A673 (cell line): ENCODE data around the gene TUFM. TPM values are rescaled to one million over a fixed set of nuclear protein-coding genes. Genes with fewer than 3 reads are reported as not detected.

Experiments
- BruUV-seq: library from RNA; stranded (reverse); fragments of 400-500 nt; replicated peaks from 2 replicates; lab custom pipeline; 2021; lab: Mats Ljungman, UMichigan
- CTCF ChIA-PET: fragments of 300-600 bp; sonication (Branson Sonifier 250); formaldehyde crosslinking; loops from one replicate; lab custom pipeline; 2022; ENCODE audit warnings: antibody characterized with exemption; lab: Charles Lee
- POLR2A ChIA-PET: fragments of 300-600 bp; sonication (Branson Sonifier 250); formaldehyde crosslinking; loops from one replicate; lab custom pipeline; 2022; ENCODE audit warnings: antibody characterized with exemption; ENCODE audit not compliant: low non-redundant PET; lab: Charles Lee
- DNase-seq: peaks from one replicate; pipeline ENCODE4 v3.0.0-alpha.2; 2015; ENCODE audit warnings: low spot score
- H3K27ac ChIP-seq: fragments of 200-600 bp; sonication (generic); 2 replicates; pipeline ENCODE4 v1.5.1; 2016; ENCODE audit warnings: mixed run types, low read depth, mild to moderate bottlenecking, mixed read lengths, antibody characterized with exemption, low read length; ENCODE audit not compliant: poor library complexity, severe bottlenecking
- H3K27me3 ChIP-seq: fragments of 200-600 bp; sonication (generic); replicated peaks from 2 replicates; pipeline ENCODE4 v1.6.1; 2017; ENCODE audit warnings: mixed run types, low read depth, mild to moderate bottlenecking, mixed read lengths, antibody characterized with exemption, low read length; ENCODE audit not compliant: insufficient read depth, poor library complexity
- H3K36me3 ChIP-seq: fragments of 200-600 bp; sonication (generic); 2 replicates; pipeline ENCODE4 v1.6.1; 2016; ENCODE audit warnings: mixed run types, mild to moderate bottlenecking, mixed read lengths, antibody characterized with exemption, low read length; ENCODE audit not compliant: insufficient read depth, poor library complexity, severe bottlenecking
- H3K4me1 ChIP-seq: fragments of 200-600 bp; sonication (generic); 2 replicates; pipeline ENCODE4 v1.6.1; 2017; ENCODE audit warnings: mixed run types, mild to moderate bottlenecking, mixed read lengths, antibody characterized with exemption, low read length; ENCODE audit not compliant: insufficient read depth, poor library complexity, severe bottlenecking
- H3K4me3 ChIP-seq: fragments of 200-600 bp; sonication (generic); 2 replicates; pipeline ENCODE4 v1.5.1; 2016; ENCODE audit warnings: low read depth, mixed run types, mild to moderate bottlenecking, mixed read lengths, low read length; ENCODE audit not compliant: poor library complexity, severe bottlenecking
- H3K9me3 ChIP-seq: fragments of 200-600 bp; sonication (generic); 2 replicates; pipeline ENCODE4 v1.6.1; 2016; ENCODE audit warnings: mixed run types, low read depth, mild to moderate bottlenecking, mixed read lengths, antibody characterized with exemption, low read length; ENCODE audit not compliant: poor library complexity, severe bottlenecking
- CTCF ChIP-seq: fragments of 300-800, 200-600 bp; sonication (generic); conservative IDR thresholded peaks from 2 replicates; pipeline ENCODE4 v1.5.1; 2017; ENCODE audit warnings: low read depth, mild to moderate bottlenecking, antibody characterized with exemption, low read length, moderate library complexity, mixed read lengths
- EZH2 ChIP-seq: fragments of 200-600 bp; sonication (generic); IDR thresholded peaks from 2 replicates; pipeline ENCODE4 v1.6.1; 2017; ENCODE audit warnings: borderline replicate concordance, low read depth, mild to moderate bottlenecking, mixed read lengths, antibody characterized with exemption, low read length; ENCODE audit not compliant: poor library complexity, severe bottlenecking
- intact Hi-C: fragments of 100-400 bp; cut with micrococcal nuclease; formaldehyde crosslinking; loops from one replicate; pipeline ENCODE4 v1.10.0; 2022; ENCODE audit not compliant: unreplicated experiment
- total RNA-seq: library from RNA; stranded (reverse); gene quantifications from 2 replicates; pipeline ENCODE4 v1.2.3, GENCODE V29; 2021

TUFM gene
- total RNA-seq, 1 experiment from 2014 or later, result 228 TPM

GRCh38 chr16:28879261-28879840 lies 33.2 kb upstream of the TUFM start:
- DNase-seq, result no peak
- Histone ChIP-seq H3K4me1 (no peaks in the 10 kb centered on the region), H3K27me3 (no peaks in the 10 kb centered on the region), H3K9me3 (no peaks in the 10 kb centered on the region), H3K36me3 (no peaks in the 10 kb centered on the region), H3K4me3 (peak overlapping the region; percentile 61), H3K27ac (peak overlapping the region; percentile 60)
- ChIA-PET CTCF (no interaction called here), POLR2A (no interaction called here)
- TSS peak; percentile 82 for BruUV-seq
- intact Hi-C loops, result loop anchor here (10.0 kb wide), 1 partner anchor 45 kb away; the partner anchor contains the start of gene RABEP2
- TF ChIP-seq EZH2 (no peak), CTCF (no peak)

GRCh38 chr16:28878083-28878926 lies 32.2 kb upstream of the TUFM start, which contains the start of gene ATP2A1:
ATP2A1 (plus strand) TSS chr16:28878488; CDS start chr16:28878672, 184 bp downstream.
- intact Hi-C loops, result loop anchor here (10.0 kb wide), 1 partner anchor 46 kb away; the partner anchor contains the start of gene RABEP2
- no TSS peak for BruUV-seq
- H3K4me1 ChIP-seq, result no peaks in the 10 kb centered on the region
- H3K9me3 ChIP-seq, result no peaks in the 10 kb centered on the region
- H3K4me3 ChIP-seq, result peak within 1 kb of the TSS; percentile 61
- no peaks in the 10 kb centered on the region for H3K36me3 ChIP-seq
- TF ChIP-seq EZH2 (no peak), CTCF (no peak)
- POLR2A ChIA-PET, result no interaction called here
- peak within 1 kb of the TSS; percentile 60 for H3K27ac ChIP-seq
- CTCF ChIA-PET, result no interaction called here
- no peak for DNase-seq
- H3K27me3 ChIP-seq, result no peaks in the 10 kb centered on the region

DNA sequence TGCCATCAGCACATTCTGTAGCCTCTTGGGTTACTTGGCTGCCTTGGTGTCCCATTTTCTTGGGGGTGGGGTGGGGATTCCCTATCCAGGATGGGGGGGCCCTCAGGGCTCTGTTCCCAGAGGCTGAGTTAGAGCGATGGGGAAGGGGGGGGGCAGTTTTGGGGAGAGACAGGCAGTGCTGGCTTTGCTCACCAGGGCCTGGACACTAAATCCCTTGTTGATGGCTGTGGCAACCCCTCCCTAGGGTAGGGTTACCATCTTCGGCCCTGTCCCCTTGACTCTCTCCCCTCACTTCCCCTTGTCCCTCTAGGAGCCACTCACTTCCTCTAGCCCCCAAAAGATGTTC lies 31.5 kb upstream of the TUFM start:
- Histone ChIP-seq H3K36me3 (peaks cover 2% of the 10 kb centered on the region), H3K9me3 (no peaks in the 10 kb centered on the region), H3K27me3 (no peaks in the 10 kb centered on the region), H3K27ac (no peak overlapping the region), H3K4me1 (no peaks in the 10 kb centered on the region), H3K4me3 (no peak overlapping the region)
- ChIA-PET POLR2A (no interaction called here), CTCF (no interaction called here)
- no peak for DNase-seq
- no TSS peak for BruUV-seq
- intact Hi-C loops, result loop anchor here (10.0 kb wide), 1 partner anchor 47 kb away; the partner anchor contains the start of gene RABEP2
- TF ChIP-seq CTCF (no peak), EZH2 (no peak)
